ENCODE data around the gene DGKI.

- TF ChIP-seq, protein P1, sequence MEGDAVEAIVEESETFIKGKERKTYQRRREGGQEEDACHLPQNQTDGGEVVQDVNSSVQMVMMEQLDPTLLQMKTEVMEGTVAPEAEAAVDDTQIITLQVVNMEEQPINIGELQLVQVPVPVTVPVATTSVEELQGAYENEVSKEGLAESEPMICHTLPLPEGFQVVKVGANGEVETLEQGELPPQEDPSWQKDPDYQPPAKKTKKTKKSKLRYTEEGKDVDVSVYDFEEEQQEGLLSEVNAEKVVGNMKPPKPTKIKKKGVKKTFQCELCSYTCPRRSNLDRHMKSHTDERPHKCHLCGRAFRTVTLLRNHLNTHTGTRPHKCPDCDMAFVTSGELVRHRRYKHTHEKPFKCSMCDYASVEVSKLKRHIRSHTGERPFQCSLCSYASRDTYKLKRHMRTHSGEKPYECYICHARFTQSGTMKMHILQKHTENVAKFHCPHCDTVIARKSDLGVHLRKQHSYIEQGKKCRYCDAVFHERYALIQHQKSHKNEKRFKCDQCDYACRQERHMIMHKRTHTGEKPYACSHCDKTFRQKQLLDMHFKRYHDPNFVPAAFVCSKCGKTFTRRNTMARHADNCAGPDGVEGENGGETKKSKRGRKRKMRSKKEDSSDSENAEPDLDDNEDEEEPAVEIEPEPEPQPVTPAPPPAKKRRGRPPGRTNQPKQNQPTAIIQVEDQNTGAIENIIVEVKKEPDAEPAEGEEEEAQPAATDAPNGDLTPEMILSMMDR (IDR thresholded peaks at IDR 0.05) = no peak
- no peak for TF ChIP-seq POLR2A (IDR thresholded peaks at IDR 0.05)
These were observed 213.6 kb downstream of the DGKI start for GRCh38 chr7:137633133-137633532.
